ENCODE data around the gene KCNH1.

KCNH1 gene

GRCh38 chr1:210702506-210702905, 431.4 kb downstream of the KCNH1 start:
- DNase-seq = no peak

DNA sequence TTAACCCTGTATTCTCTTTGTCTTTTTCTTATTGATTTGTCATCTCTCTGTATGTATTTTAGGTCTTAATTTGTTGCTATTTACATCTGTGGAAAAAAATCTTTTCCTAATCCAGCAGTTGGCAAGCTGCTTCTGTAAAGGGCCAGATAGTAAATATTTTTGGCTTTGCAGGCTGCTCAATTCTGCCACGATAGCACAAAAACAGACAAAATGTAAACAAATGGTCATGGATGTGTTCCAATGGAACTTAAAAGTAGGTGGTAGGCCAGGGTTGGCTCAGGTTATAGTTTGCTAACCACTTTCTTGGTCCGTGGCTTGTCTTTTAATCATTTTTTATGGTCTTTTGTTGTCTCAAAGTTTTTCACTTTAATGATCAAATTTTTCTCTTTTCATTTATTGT, 433.4 kb downstream of the KCNH1 start:
- DNase-seq = no peak

DNA sequence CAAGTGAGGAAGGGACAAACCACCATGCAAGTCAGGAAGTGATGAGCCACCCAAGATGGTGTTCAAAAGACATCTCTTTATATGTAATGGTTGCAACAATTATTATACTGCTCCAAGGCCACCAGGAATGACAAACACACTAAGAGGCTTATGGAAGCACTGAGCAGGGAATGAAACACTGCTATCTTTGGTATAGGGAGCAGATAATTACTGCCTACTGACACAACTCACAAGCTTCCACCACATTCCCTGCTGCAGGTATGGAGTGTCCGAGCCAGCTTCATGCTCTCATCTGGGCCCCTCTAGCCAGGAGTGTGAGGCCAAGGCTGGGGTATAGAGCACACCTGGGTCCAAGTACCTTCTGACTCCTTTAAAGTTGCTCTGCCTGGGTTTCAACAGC, 433.9 kb downstream of the KCNH1 start:
- DNase-seq = no peak

- no peak for DNase-seq
These were observed 435.3 kb downstream of the KCNH1 start for GRCh38 chr1:210698661-210699060.

DNA sequence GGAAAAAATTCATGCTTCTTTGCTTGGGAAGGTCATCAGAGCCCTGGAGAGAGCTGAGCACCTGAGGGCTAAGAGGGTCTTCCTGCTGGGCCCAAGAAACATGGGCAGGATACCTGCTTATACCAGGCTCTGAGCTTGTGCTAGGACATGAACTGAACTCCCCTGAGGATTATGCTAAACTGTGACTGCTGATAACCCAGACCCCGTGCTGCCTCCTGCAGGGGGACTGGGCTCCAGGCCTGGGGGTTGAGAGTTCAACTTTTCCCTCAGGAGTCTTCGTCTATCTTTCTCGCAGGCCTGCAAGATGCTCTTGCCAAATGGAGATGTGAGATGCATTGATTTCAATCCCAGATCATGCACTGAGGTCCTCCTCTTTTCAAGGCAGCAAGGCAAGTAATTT, 436.8 kb downstream of the KCNH1 start:
- no peak for DNase-seq

DNA sequence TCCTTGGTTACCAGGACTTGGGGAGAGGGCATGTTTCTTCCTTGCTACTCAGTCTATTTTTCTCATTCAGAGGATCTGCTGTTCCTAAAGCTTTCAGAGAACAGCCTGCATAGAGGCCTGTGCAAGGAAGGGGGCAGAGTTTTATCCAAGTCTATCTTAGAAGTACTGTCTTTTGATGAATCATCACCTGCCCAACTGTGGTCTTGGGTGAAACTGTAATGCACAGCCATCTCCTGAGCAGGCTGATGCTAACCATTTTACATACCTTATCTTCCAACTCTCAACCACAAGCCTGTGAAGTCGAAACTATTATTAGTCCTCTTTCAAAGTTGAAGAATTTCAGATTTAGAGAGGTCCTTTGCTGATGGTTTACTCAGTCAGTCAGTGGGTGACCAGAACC, 437.2 kb downstream of the KCNH1 start:
- no peak for DNase-seq

- peak; percentile 82 for DNase-seq
These were observed 438.9 kb downstream of the KCNH1 start for GRCh38 chr1:210695026-210695425.

GRCh38 chr1:210692796-210693195, 441.2 kb downstream of the KCNH1 start:
- DNase-seq = no peak

GRCh38 chr1:210691039-210691610, 442.8 kb downstream of the KCNH1 start:
- no peak for DNase-seq

DNA sequence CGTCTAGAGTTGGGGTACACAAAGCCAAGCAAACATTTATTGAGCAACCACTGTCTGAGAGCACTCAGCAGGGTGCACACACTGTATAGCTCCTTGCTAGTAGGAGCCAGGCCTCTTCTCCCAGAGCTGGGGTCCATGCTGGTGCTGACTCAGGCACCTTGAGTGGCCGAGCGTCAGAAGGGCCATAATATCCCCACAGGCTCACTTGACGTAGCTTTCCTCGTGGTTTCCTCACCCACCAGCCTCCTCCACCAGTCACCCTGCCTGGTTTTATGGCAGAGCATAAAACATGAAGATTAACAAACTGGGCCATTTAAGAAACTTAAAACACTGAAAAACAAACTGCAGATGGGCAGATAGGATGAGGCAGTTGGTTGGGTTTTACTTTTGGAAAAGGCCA, 443.7 kb downstream of the KCNH1 start:
- DNase-seq = no peak

- no peak for DNase-seq
These were observed 444.1 kb downstream of the KCNH1 start for GRCh38 chr1:210689826-210690225.

DNA sequence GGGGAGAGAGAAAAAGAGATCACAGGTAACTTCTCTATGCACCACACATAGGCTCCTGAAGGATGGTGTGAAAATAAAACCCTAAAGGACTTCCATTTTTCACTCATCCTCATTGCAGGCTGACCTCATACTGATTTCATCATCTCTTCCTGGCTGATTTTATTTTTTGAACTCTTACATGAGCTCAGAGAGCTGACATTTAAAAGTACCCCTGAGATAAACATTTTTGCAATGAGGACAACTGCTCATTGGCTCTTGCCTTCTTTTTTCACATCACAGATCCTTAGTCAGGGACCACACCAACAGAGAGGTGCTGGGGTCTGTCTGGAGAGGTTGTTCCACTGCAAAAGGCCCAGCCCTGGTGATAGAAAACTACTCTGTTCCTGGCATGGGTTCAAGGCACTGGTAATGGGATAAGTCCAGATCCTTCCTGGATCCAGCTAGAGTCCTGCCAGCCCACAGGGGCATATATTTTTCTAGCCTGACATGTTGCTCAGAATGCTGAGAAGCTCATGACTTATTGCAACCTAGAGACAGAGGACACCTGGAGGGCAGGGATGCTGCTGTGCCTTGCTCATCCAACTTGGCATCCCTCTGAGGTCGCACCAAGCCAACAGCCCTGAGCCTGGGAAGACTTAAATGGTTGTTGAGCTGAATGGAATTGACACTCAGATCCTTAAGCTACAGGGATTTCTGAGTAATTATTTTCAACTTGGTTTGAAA, 445.3 kb downstream of the KCNH1 start:
- DNase-seq = no peak

DNA sequence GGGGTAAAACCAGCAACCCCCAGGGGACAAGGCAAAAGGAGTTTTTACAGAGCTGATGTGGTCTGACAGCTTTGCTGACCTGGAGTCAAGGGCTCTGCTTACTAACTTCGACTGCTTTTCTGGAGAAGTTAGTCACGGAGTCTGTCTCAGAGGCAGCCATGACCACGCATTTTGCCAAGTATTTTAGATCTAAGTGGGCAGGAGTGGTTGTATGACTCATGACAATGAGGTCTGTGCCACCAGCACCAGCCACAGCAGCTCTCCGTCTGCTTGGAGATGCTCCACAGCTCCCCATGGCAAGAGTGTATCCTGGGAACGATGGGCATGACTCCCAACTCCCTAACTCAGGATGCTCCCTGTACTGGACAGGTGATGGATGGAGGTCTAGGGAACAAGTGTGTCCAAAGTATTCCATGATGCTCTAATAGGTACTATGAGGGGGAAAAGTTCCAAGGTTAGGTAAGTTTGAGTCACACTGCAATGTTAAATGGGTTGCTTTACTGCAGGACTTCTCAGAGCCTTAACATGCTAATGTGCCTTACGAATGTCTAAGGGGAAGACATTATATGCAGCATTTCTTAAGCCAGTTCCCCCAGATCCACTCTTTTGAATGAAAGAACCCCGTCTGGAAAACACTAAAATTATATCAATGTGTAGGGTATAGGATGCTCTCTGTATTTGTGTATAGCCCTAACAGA, 446.2 kb downstream of the KCNH1 start:
- no peak for DNase-seq

DNA sequence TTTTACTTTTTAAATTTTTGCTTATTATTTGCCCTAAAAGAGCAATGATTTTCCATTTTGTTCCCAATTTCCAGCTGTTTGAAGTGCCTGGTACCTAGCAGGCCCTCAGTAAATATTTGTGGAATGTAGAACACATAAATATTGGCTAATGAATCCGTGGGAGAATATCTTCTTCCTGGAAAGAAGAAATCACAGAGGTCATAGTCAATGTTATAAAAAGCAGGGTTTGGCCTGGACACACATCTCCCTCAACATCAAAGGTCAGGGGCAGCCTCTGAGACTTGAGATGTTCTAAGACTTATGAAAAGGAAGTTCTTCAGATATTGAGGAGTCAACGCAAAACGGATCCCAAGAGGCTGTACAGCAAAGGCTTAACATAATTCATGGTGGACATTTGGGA, 447.1 kb downstream of the KCNH1 start:
- no peak for DNase-seq

DNA sequence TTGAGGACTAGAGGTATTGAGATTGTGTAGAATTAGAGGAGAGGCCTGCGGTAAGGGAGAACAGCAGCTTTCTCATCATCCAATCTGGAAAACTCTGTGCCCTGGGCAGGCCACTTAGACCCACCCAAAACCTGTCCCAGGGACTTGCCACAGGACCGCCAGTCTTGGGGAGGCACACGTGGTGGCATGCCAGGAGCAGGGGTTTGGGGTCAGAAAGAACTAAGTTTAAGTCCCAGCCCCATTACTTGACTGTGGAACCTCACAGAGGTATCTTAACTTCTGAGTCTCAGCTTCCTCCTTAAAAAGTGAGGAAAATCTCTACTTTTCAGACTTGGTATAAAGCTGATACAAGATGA, 448.7 kb downstream of the KCNH1 start:
- DNase-seq = no peak

DNA sequence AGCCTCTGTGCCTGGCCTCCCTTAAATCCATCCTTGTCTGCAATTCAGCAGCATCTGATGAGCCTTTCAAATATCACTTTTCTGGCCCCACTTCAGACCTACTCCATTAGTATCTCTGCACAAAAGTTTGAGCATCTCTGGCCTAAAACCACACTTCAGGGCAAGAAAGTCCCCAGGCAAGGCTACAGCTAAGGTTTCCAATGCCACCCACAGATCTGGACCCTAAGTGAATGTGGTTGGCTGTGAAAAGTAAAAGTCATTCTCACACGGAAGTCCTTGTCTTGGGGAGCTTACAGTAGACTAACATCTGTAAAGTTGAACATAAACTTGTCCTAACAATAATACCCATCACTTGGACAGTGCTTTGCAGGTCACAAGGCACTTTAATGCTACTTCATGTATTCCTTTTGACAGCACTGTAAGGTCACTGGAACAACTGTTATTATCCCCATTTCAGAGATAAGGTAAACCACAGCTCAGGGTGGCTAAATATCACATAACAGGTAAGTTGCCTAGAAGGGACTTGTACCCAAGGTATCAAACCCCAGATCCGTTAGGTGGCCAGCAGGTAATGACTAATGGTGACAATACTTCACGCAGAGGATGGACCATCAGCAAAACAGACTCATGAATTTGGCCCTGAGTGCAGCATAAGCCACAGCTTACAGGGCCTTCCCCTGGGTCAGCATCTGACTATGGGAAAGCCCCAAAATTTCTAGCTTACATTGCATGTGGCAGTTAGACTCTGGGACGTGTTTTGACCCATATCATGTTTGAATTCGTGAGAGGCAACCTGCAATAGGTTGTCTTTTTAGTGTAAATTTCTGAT, 449.3 kb downstream of the KCNH1 start:
- DNase-seq = no peak

GRCh38 chr1:210683403-210684047, 450.4 kb downstream of the KCNH1 start:
- no peak for DNase-seq

DNA sequence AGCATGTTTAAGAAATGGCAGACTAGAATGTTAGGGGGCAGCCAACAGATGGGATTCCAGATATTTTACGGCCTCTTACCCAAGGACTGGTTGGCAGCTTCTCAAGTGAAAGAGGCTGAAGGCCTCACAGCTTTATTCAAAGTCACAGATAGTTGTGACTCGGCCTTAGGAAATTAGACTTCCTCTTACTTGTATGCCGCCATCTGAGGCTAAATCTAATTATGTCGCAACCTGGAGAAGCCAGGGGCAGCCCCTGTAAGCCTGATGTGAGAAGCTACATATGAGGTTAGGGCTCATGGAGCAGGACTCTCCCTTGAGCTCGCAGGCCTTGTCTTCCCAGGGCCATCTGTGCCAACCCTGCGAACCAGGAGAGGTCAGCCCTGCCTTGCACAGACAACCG, 452.8 kb downstream of the KCNH1 start:
- DNase-seq = no peak

GRCh38 chr1:210678306-210678705, 455.6 kb downstream of the KCNH1 start:
- DNase-seq = no peak

DNA sequence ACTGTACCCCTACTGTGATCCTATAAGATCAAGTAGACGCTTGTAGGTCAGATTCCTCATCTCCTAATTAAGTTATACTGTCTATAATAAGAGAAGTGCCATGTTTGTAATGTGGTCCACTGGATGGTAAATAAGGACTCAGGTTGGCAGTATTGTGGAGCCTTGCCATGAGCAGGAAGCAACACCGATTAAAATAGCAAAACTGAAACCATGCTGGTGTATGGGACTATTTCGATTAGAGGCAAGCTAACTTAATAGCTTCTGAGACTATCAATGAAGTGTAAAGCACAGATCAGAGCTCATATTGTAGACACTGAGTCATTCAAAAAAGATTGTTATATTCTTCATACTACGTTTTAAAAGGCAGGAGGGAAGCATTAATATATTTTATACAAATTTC, 456.4 kb downstream of the KCNH1 start:
- DNase-seq = no peak

DNA sequence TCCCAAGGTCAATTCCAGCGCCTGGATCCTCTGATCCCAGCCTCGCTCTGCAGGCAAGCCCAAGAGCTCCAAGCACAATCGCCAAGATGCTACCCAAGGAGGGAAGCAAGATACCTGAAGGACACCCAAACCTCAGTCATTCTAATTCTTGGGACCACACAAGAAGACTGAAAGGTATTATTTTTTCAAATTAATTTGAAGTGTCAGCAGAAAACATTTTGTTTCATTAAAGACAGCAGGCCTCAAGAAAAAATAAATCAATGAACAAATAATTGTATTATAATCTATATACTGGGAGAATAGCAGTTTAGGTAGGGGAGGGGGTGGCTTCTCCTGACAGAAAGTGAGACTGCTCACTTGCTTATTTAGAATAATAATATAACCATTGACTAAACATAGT, 457.4 kb downstream of the KCNH1 start:
- no peak for DNase-seq

- no peak for DNase-seq
These were observed 459.8 kb downstream of the KCNH1 start for GRCh38 chr1:210674151-210674550.

GRCh38 chr1:210669951-210670350, 464.0 kb downstream of the KCNH1 start:
- DNase-seq = no peak
